Left lung (tissue), 10 donors: ENCODE data around the gene ANO3. TPM values are rescaled to one million over a fixed set of nuclear protein-coding genes. Genes with fewer than 3 reads are reported as not detected.
A peak's percentile ranks its signal among the peaks of the same experiment; 100 is the strongest.
"Not testable (repeated sequence)": the region's sequence is repeated elsewhere in the genome, so short reads cannot be mapped to it uniquely, and the experiment has no call there.

Experiments
- ATAC-seq: fragments of 200-7000 bp; cut with Tn5 transposase; one replicate; pipeline ENCODE4 v1.9.1; 2020; ENCODE audit warnings: moderate library complexity
- DNase-seq, 4 donors: peaks; one replicate each; pipeline ENCODE4 v3.0.0-alpha.2; 2013 to 2020
- H3K27ac ChIP-seq, 2 donors: fragments of 200-600 bp; sonication (generic) in 1 of 2; one replicate each; pipeline versions ENCODE4 v1.5.0 to v1.8.0; 2020 to 2021
- H3K27me3 ChIP-seq, 2 donors: fragments of 200-600 bp; sonication (generic) in 1 of 2; one replicate each; pipeline versions ENCODE4 v1.5.0 to v1.8.0; 2020 to 2021
- H3K36me3 ChIP-seq, 2 donors: fragments of 200-600 bp; sonication (generic) in 1 of 2; one replicate each; pipeline versions ENCODE4 v1.5.0 to v1.8.0; 2020 to 2021
- H3K4me1 ChIP-seq, 2 donors: fragments of 200-600 bp; one replicate each; pipeline ENCODE4 v1.8.0; 2021
- H3K4me3 ChIP-seq, 2 donors: fragments of 200-600 bp; sonication (generic) in 1 of 2; one replicate each; pipeline versions ENCODE4 v1.5.0 to v1.8.0; 2020 to 2021; ENCODE audit warnings: mild to moderate bottlenecking in 1 of 2
- H3K9me3 ChIP-seq, 2 donors: fragments of 200-600 bp; sonication (generic) in 1 of 2; one replicate each; pipeline versions ENCODE4 v1.5.0 to v1.8.0; 2020 to 2021
- CTCF ChIP-seq, 2 donors: fragments of 200-600 bp; sonication (generic) in 1 of 2; IDR thresholded peaks; one replicate each; pipeline versions ENCODE4 v1.5.0 to v1.8.0; 2021; ENCODE audit warnings: antibody characterized with exemption in 2 of 2
- intact Hi-C, 2 donors: fragments of 100-400 bp; cut with DNase I; formaldehyde crosslinking; loops; one replicate each; pipeline versions ENCODE4 v1.11.2 to v1.14.2; 2022
- polyA plus RNA-seq, 6 donors: library from polyadenylated mRNA; unstranded; fragments of 120-200 nt; gene quantifications; one replicate each; pipeline ENCODE4 v1.2.1, GENCODE V29; 2013; ENCODE audit not compliant: insufficient read length in 6 of 6
- total RNA-seq, 2 donors: library from RNA; stranded (reverse); fragmentation: NEBNext Ultra II Directional; extraction: Animal tissue kit (Norgen Biotek cat#: 25700); gene quantifications; one replicate each; pipeline ENCODE4 v1.2.1, GENCODE V29; 2021
- donor health status: DM: no; HTN: yes; CAD: no.
- donor health status: DM: no; HTN: no; CAD: no.

ANO3 gene
- total and polyA plus RNA-seq, 8 donors = 0.31 to 1.4 (median 0.56) TPM

GRCh38 chr11:26632691-26633159 lies 300.8 kb downstream of the ANO3 start:
- TF ChIP-seq CTCF (IDR thresholded peaks at IDR 0.05) = no peak
- H3K27ac ChIP-seq = no peak overlapping the region
- intact Hi-C loops = no loop called here
- no peaks in the 10 kb centered on the region for H3K9me3 ChIP-seq
- DNase-seq (no peak), ATAC-seq (no peak)
- H3K36me3 ChIP-seq = no peaks in the 10 kb centered on the region
- H3K4me1 ChIP-seq = no peaks in the 10 kb centered on the region
- no peak overlapping the region for H3K4me3 ChIP-seq
- no peaks in the 10 kb centered on the region for H3K27me3 ChIP-seq

GRCh38 chr11:26643314-26643713 lies 311.4 kb downstream of the ANO3 start:
- H3K4me3 ChIP-seq, H3K9me3 ChIP-seq, H3K4me1 ChIP-seq, H3K36me3 ChIP-seq, intact Hi-C loops, H3K27me3 ChIP-seq, DNase-seq, ATAC-seq, H3K27ac ChIP-seq: not testable (repeated sequence)

GRCh38 chr11:26649884-26650283 lies 318.0 kb downstream of the ANO3 start:
- ATAC-seq (peak; percentile 95), DNase-seq (peak in 3 of 4 donors; percentile 36 to 85 (median 48))
- Histone ChIP-seq H3K4me3 (no peak overlapping the region), H3K27me3 (no peaks in the 10 kb centered on the region), H3K9me3 (no peaks in the 10 kb centered on the region), H3K36me3 (no peaks in the 10 kb centered on the region), H3K27ac (no peak overlapping the region), H3K4me1 (no peaks in the 10 kb centered on the region)
- intact Hi-C loops = no loop called here
- peak; percentile 52 to 56 for TF ChIP-seq CTCF (IDR thresholded peaks at IDR 0.05)

- intact Hi-C loops = no loop called here
- no peaks in the 10 kb centered on the region for H3K9me3 ChIP-seq
- no peaks in the 10 kb centered on the region for H3K4me1 ChIP-seq
- no peaks in the 10 kb centered on the region for H3K27me3 ChIP-seq
- H3K36me3 ChIP-seq = no peaks in the 10 kb centered on the region
- H3K27ac ChIP-seq = no peak overlapping the region
- no peak for ATAC-seq
- no peak overlapping the region for H3K4me3 ChIP-seq
- TF ChIP-seq CTCF (IDR thresholded peaks at IDR 0.05) = no peak
- DNase-seq = no peak
Observed at GRCh38 chr11:26651916-26652315, 320.0 kb downstream of the ANO3 start.

GRCh38 chr11:26655287-26655686 lies 323.4 kb downstream of the ANO3 start:
- H3K27me3 ChIP-seq = no peaks in the 10 kb centered on the region
- H3K27ac ChIP-seq = no peak overlapping the region
- no peak for TF ChIP-seq CTCF (IDR thresholded peaks at IDR 0.05)
- no peaks in the 10 kb centered on the region for H3K9me3 ChIP-seq
- H3K4me3 ChIP-seq = no peak overlapping the region
- H3K36me3 ChIP-seq = no peaks in the 10 kb centered on the region
- DNase-seq (no peak), ATAC-seq (no peak)
- H3K4me1 ChIP-seq = no peaks in the 10 kb centered on the region
- intact Hi-C loops = no loop called here

GRCh38 chr11:26662916-26663315 lies 331.0 kb downstream of the ANO3 start:
- no peaks in the 10 kb centered on the region for H3K4me1 ChIP-seq
- no peak overlapping the region for H3K27ac ChIP-seq
- no peaks in the 10 kb centered on the region for H3K27me3 ChIP-seq
- H3K36me3 ChIP-seq = no peaks in the 10 kb centered on the region
- H3K4me3 ChIP-seq = no peak overlapping the region
- ATAC-seq = no peak
- no peaks in the 10 kb centered on the region for H3K9me3 ChIP-seq
- intact Hi-C loops = no loop called here
- TF ChIP-seq CTCF (IDR thresholded peaks at IDR 0.05) = no peak
- DNase-seq = no peak
